ENCODE data around the gene SBF1. TPM values are rescaled to one million over a fixed set of nuclear protein-coding genes. Genes with fewer than 3 reads are reported as not detected.

The SBF1 gene
- total RNA-seq, 1 donor from 2014 or later: 123 TPM

Other genes with a start within 250 kb of the SBF1 start
- gene TUBGCP6, start 230.0 kb downstream of the SBF1 start, total RNA-seq: 18.2 TPM in 2 replicates
- 9.7 and 13.8 TPM in 2 replicates for gene HDAC10, start 223.8 kb downstream of the SBF1 start, total RNA-seq
- gene MAPK12, start 213.4 kb downstream of the SBF1 start, total RNA-seq: 12.4 and 14.1 TPM in 2 replicates
- gene MAPK11, start 204.7 kb downstream of the SBF1 start, total RNA-seq: 3.4 and 9.0 TPM in 2 replicates
- gene PLXNB2, start 167.4 kb downstream of the SBF1 start, total RNA-seq: 138 and 176 TPM in 2 replicates
- gene DENND6B, start 148.0 kb downstream of the SBF1 start, total RNA-seq: 1.1 and 1.8 TPM in 2 replicates
- 50.5 and 57.5 TPM in 2 replicates for gene PPP6R2, start 131.7 kb downstream of the SBF1 start, total RNA-seq
- 3.7 and 5.4 TPM in 2 replicates for gene ADM2, start 6.5 kb upstream of the SBF1 start, total RNA-seq
- gene MIOX, start 11.8 kb upstream of the SBF1 start, total RNA-seq: not detected in 2 replicates
- gene LMF2, start 32.7 kb upstream of the SBF1 start, total RNA-seq: 10.3 and 12.7 TPM in 2 replicates
- gene NCAPH2, start 33.2 kb upstream of the SBF1 start, total RNA-seq: 28.3 and 44.2 TPM in 2 replicates
- 2.0 and 2.1 TPM in 2 replicates for gene SCO2, start 50.6 kb upstream of the SBF1 start, total RNA-seq
- gene TYMP, start 55.0 kb upstream of the SBF1 start, total RNA-seq: 56.6 and 126 TPM in 2 replicates
- gene KLHDC7B, start 70.9 kb upstream of the SBF1 start, total RNA-seq: 0.26 TPM in 2 replicates
- gene SYCE3, start 87.9 kb upstream of the SBF1 start, total RNA-seq: 0.51 and 0.79 TPM in 2 replicates
- gene CPT1B, start 103.4 kb upstream of the SBF1 start, total RNA-seq: 3.4 and 8.2 TPM in 2 replicates
- gene CHKB, start 107.8 kb upstream of the SBF1 start, total RNA-seq: 27.6 and 34.3 TPM in 2 replicates
- 0.53 and 0.77 TPM in 2 replicates for gene MAPK8IP2, start 125.8 kb upstream of the SBF1 start, total RNA-seq
- gene ARSA, start 153.1 kb upstream of the SBF1 start, total RNA-seq: 12.1 and 13.6 TPM in 2 replicates
- gene SHANK3, start 197.8 kb upstream of the SBF1 start, total RNA-seq: 0.79 and 0.90 TPM in 2 replicates